ENCODE results near the gene SHPK. TPM values are rescaled to one million over a fixed set of nuclear protein-coding genes. Genes with fewer than 3 reads are reported as not detected.

Gene SHPK
- total RNA-seq, 1 experiment from 2014 or later, result 20.0 TPM

GRCh38 chr17:3663102-3664011, 27.3 kb upstream of the SHPK start:
- BruUV-seq (replicated peaks), result no TSS peak
- Histone ChIP-seq H3K36me3 (ENCODE audit: insufficient read depth, low read length, poor library complexity, severe bottlenecking) (peaks cover 13% of the 10 kb centered on the region), H3K27ac (ENCODE audit: low read depth, low read length, poor library complexity, severe bottlenecking) (no peak overlapping the region), H3K4me1 (ENCODE audit: insufficient read depth, low read length, poor library complexity, severe bottlenecking) (no peaks in the 10 kb centered on the region), H3K27me3 (replicated peaks; ENCODE audit: insufficient read depth, low read depth, low read length, poor library complexity) (no peaks in the 10 kb centered on the region), H3K9me3 (ENCODE audit: low read depth, low read length, poor library complexity, severe bottlenecking) (no peaks in the 10 kb centered on the region), H3K4me3 (ENCODE audit: low read depth, low read length, poor library complexity, severe bottlenecking) (no peak overlapping the region)
- ChIA-PET POLR2A (ENCODE audit: low non-redundant PET) (no interaction called here), CTCF (no interaction called here)
- DNase-seq (ENCODE audit: low spot score), result no peak
- no peak for TF ChIP-seq EZH2 (IDR thresholded peaks at IDR 0.05; ENCODE audit: borderline replicate concordance, low read depth, low read length, poor library complexity, severe bottlenecking)
- TF ChIP-seq, protein P1, sequence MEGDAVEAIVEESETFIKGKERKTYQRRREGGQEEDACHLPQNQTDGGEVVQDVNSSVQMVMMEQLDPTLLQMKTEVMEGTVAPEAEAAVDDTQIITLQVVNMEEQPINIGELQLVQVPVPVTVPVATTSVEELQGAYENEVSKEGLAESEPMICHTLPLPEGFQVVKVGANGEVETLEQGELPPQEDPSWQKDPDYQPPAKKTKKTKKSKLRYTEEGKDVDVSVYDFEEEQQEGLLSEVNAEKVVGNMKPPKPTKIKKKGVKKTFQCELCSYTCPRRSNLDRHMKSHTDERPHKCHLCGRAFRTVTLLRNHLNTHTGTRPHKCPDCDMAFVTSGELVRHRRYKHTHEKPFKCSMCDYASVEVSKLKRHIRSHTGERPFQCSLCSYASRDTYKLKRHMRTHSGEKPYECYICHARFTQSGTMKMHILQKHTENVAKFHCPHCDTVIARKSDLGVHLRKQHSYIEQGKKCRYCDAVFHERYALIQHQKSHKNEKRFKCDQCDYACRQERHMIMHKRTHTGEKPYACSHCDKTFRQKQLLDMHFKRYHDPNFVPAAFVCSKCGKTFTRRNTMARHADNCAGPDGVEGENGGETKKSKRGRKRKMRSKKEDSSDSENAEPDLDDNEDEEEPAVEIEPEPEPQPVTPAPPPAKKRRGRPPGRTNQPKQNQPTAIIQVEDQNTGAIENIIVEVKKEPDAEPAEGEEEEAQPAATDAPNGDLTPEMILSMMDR (conservative IDR thresholded peaks at IDR 0.05; ENCODE audit: low read depth, low read length), result no peak
- intact Hi-C loops (cut with micrococcal nuclease; ENCODE audit: unreplicated experiment), result no loop called here

- Histone ChIP-seq H3K27ac (ENCODE audit: low read depth, low read length, poor library complexity, severe bottlenecking) (peak overlapping the region; percentile 52), H3K4me3 (ENCODE audit: low read depth, low read length, poor library complexity, severe bottlenecking) (no peak overlapping the region), H3K4me1 (ENCODE audit: insufficient read depth, low read length, poor library complexity, severe bottlenecking) (no peaks in the 10 kb centered on the region), H3K9me3 (ENCODE audit: low read depth, low read length, poor library complexity, severe bottlenecking) (no peaks in the 10 kb centered on the region), H3K27me3 (replicated peaks; ENCODE audit: insufficient read depth, low read depth, low read length, poor library complexity) (no peaks in the 10 kb centered on the region), H3K36me3 (ENCODE audit: insufficient read depth, low read length, poor library complexity, severe bottlenecking) (peaks cover 13% of the 10 kb centered on the region)
- TF ChIP-seq, protein P1 (conservative IDR thresholded peaks at IDR 0.05; ENCODE audit: low read depth, low read length), result no peak
- TF ChIP-seq EZH2 (IDR thresholded peaks at IDR 0.05; ENCODE audit: borderline replicate concordance, low read depth, low read length, poor library complexity, severe bottlenecking), result no peak
- no peak for DNase-seq (ENCODE audit: low spot score)
- no TSS peak for BruUV-seq (replicated peaks)
- CTCF ChIA-PET, result no interaction called here
- intact Hi-C loops (cut with micrococcal nuclease; ENCODE audit: unreplicated experiment), result no loop called here
- POLR2A ChIA-PET (ENCODE audit: low non-redundant PET), result no interaction called here
Measured at GRCh38 chr17:3660311-3660891, 24.4 kb upstream of the SHPK start.

GRCh38 chr17:3659541-3660111, 23.6 kb upstream of the SHPK start:
- ChIA-PET POLR2A (ENCODE audit: low non-redundant PET) (no interaction called here), CTCF (no interaction called here)
- intact Hi-C loops (cut with micrococcal nuclease; ENCODE audit: unreplicated experiment), result no loop called here
- Histone ChIP-seq H3K9me3 (ENCODE audit: low read depth, low read length, poor library complexity, severe bottlenecking) (no peaks in the 10 kb centered on the region), H3K27ac (ENCODE audit: low read depth, low read length, poor library complexity, severe bottlenecking) (no peak overlapping the region), H3K27me3 (replicated peaks; ENCODE audit: insufficient read depth, low read depth, low read length, poor library complexity) (no peaks in the 10 kb centered on the region), H3K36me3 (ENCODE audit: insufficient read depth, low read length, poor library complexity, severe bottlenecking) (peaks cover 13% of the 10 kb centered on the region), H3K4me3 (ENCODE audit: low read depth, low read length, poor library complexity, severe bottlenecking) (no peak overlapping the region), H3K4me1 (ENCODE audit: insufficient read depth, low read length, poor library complexity, severe bottlenecking) (no peaks in the 10 kb centered on the region)
- no peak for TF ChIP-seq EZH2 (IDR thresholded peaks at IDR 0.05; ENCODE audit: borderline replicate concordance, low read depth, low read length, poor library complexity, severe bottlenecking)
- no TSS peak for BruUV-seq (replicated peaks)
- no peak for DNase-seq (ENCODE audit: low spot score)
